SK-N-SH (cell line): ENCODE data around the gene RNF212B.

Source experiments
- EP300 ChIP-seq, 2 experiments: IDR thresholded peaks; 2 replicates each; pipeline versions ENCODE4 v1.4.0 to v1.6.1; 2012; ENCODE audit warnings: borderline replicate concordance in 1 of 2, low read depth in 1 of 2, low read length in 1 of 2
- FOXM1 ChIP-seq: IDR thresholded peaks from 2 replicates; pipeline ENCODE4 v1.4.0; 2012; ENCODE audit warnings: low read depth, mild to moderate bottlenecking
- MAX ChIP-seq: IDR thresholded peaks from 2 replicates; pipeline ENCODE4 v1.4.0; 2012; ENCODE audit warnings: low read depth
- POLR2AphosphoS5 ChIP-seq: IDR thresholded peaks from 2 replicates; pipeline ENCODE4 v1.6.1; 2012; ENCODE audit warnings: low read depth, low read length
- RAD21 ChIP-seq: IDR thresholded peaks from 2 replicates; pipeline ENCODE4 v1.6.1; 2012; ENCODE audit warnings: mild to moderate bottlenecking, low read length
- RCOR1 ChIP-seq: fragments of 150-350 bp; IDR thresholded peaks from 2 replicates; pipeline ENCODE4 v1.6.1; 2017; ENCODE audit warnings: antibody characterized with exemption, low read length
- REST ChIP-seq: IDR thresholded peaks from 2 replicates; pipeline ENCODE4 v1.6.1; 2012; ENCODE audit warnings: mild to moderate bottlenecking, low read depth, low read length, moderate library complexity
- RFX5 ChIP-seq: IDR thresholded peaks from 2 replicates; pipeline ENCODE4 v1.6.1; 2012; ENCODE audit warnings: mild to moderate bottlenecking, improper control_type of control experiment, low read length
- SMC3 ChIP-seq: IDR thresholded peaks from 2 replicates; pipeline ENCODE4 v1.6.1; 2012; ENCODE audit warnings: low read depth, low read length, improper control_type of control experiment
- TAF1 ChIP-seq: IDR thresholded peaks from 2 replicates; pipeline ENCODE4 v1.6.1; 2012; ENCODE audit warnings: low read depth, mild to moderate bottlenecking, low read length, moderate library complexity, borderline replicate concordance
- TCF12 ChIP-seq: IDR thresholded peaks from 2 replicates; pipeline ENCODE4 v1.4.0; 2012
- USF1 ChIP-seq: IDR thresholded peaks from 2 replicates; pipeline ENCODE4 v1.4.0; 2012; ENCODE audit warnings: low read depth, borderline replicate concordance
- YY1 ChIP-seq: IDR thresholded peaks from 2 replicates; pipeline ENCODE4 v1.4.0; 2012; ENCODE audit warnings: low read depth, mild to moderate bottlenecking
- TF ChIP-seq, protein P1 (sequence below): fragments of 200-600 bp; sonication (generic); IDR thresholded peaks from 2 replicates; pipeline ENCODE4 v1.6.1; 2017; ENCODE audit warnings: antibody characterized with exemption, mild to moderate bottlenecking, moderate library complexity

DNA sequence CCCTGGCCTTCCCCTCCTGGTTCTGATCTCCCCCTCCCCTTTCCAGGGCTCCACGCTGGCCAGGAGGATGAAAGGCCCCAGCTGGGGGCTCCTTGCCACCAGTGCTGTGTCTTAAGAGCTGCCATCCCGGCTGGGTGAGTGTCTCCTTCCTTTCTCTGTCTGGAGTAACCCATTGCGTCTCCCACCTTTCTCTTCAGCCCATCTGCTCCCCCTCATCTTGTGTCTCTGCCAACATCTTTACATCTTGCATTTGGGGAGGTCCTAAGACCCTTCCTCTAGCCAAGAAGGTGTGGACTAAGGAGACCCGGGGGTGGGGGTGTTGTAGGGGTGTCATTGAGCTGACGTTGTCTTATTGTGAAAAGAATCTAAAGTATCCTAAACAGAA is 69.4 kb downstream of the RNF212B start:
- TF ChIP-seq TAF1, result no peak
- no peak for TF ChIP-seq RAD21
- no peak for TF ChIP-seq FOXM1
- no peak for TF ChIP-seq EP300 (IDR thresholded peaks at IDR 0.05; ENCODE audit: borderline replicate concordance in 1 of 2, low read depth in 1 of 2, low read length in 1 of 2)
- no peak for TF ChIP-seq REST
- TF ChIP-seq SMC3, result no peak
- TF ChIP-seq, protein P1, sequence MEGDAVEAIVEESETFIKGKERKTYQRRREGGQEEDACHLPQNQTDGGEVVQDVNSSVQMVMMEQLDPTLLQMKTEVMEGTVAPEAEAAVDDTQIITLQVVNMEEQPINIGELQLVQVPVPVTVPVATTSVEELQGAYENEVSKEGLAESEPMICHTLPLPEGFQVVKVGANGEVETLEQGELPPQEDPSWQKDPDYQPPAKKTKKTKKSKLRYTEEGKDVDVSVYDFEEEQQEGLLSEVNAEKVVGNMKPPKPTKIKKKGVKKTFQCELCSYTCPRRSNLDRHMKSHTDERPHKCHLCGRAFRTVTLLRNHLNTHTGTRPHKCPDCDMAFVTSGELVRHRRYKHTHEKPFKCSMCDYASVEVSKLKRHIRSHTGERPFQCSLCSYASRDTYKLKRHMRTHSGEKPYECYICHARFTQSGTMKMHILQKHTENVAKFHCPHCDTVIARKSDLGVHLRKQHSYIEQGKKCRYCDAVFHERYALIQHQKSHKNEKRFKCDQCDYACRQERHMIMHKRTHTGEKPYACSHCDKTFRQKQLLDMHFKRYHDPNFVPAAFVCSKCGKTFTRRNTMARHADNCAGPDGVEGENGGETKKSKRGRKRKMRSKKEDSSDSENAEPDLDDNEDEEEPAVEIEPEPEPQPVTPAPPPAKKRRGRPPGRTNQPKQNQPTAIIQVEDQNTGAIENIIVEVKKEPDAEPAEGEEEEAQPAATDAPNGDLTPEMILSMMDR, result no peak
- TF ChIP-seq POLR2AphosphoS5, result no peak
- TF ChIP-seq USF1, result no peak
- no peak for TF ChIP-seq TCF12
- TF ChIP-seq MAX, result no peak
- TF ChIP-seq YY1, result no peak
- TF ChIP-seq RCOR1, result no peak
- no peak for TF ChIP-seq RFX5
